GM12801 (cell line): ENCODE measurements around the gene STAT4.

Source experiments
- CTCF ChIP-seq: IDR thresholded peaks from one replicate; pipeline ENCODE4 v1.5.1; 2011; ENCODE audit warnings: control low read depth; ENCODE audit not compliant: insufficient read length; ENCODE audit errors: extremely low read depth

The STAT4 gene

DNA sequence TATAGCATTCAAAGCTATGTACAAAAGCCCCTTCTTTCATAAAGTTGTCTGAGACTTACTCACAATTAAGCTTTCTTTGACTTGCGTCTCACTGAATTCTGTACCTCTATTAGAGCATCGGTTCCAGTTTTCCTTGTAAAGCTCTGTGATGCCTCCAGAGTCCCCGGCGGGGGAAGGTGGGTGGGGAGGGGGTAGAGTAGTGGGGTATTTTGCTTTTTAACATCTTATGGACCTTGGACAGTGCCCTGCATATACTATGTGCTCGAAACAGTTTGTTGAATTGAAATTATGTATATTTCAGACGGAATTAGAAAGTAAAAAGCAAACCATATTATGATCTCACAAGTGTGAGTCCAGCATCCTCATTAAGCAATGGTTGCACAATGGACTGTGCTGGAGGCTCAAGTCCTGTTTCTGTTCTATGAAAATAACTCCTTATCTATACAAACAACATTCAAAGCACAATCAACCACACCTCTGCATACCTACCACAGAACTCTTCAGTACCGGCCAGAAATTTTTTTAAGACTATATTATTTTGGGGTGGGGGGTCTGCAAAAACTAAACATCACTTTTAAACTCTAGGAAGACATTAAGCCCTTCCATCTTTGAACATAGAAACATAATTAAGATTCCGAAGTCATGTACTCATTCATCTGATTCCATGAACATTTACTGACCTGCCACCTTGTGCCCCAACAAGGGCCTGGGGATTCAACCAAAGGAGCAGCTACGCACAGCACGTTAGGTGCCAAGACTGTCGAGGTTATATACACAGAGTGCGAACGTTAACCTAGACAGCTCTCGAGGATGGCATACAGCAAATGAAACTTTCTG is 137.7 kb downstream of the STAT4 start:
- no peak for TF ChIP-seq CTCF

GRCh38 chr2:191012346-191012745 is 138.4 kb downstream of the STAT4 start:
- TF ChIP-seq CTCF, result no peak

DNA sequence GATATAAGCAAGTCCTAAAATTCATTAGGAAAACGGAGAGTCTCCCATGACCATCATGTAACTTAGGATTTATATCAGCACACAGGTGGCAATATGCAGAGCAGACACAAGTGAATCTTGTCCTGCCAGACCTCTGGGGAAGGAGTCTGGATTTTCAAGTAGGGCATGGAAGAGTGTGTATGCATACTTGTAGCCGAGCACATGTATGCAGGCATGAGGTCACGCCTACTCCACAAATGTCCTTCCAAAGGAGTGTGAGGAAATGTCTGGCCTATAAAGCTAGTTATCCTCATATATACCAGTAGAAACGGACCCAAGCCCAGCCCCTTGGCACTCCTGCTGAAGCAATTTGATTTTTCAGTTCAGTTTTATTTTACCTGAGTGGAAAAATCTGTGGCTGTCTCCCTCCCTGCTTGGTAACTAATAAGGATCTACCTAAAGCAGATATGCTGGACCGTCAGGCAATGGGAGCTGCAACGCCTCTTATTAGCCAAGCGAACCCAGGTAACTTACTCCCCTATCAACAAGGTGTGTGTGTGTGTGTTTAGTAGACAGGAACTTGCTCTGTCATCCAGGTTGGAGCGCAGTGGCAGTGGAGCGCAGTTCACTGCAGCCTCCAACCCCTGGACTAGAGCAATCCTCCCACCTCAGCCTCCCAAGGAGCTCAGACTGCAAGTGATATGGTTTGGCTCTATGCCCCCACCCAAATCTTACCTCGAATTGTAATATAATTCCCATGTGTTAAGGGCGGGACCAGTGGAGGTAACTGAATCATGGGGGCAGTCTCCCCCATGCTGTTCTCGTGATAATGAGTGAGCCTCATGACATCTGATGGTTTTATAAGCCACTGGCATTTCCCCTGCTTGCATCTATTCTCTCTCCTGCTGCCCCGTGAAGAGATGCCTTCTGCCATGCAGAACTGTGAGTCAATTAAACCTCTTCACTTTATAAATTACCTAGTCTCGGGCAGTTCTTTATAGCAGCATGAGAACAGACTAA is 139.6 kb downstream of the STAT4 start:
- TF ChIP-seq CTCF, result no peak

- no peak for TF ChIP-seq CTCF
These were observed 141.0 kb downstream of the STAT4 start for GRCh38 chr2:191009541-191010374.

DNA sequence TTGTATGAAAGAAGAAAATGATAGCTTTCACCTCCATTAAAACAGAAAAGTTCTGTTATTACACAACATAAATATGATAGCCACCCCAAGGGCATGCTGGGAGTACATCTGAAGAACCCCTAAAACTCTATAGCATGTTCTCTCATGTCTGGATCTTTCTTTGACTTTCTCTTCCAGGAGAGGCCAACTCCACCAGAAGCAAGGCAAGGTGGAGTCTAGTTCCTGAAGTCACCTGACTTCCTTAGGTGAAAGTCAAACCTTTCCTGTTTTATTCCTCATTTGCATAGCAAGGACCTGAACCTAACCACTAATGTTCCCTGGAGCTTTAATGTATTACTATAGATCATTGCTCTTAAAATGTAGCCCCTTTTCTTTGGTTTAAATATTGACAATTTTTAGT is 142.5 kb downstream of the STAT4 start:
- no peak for TF ChIP-seq CTCF

DNA sequence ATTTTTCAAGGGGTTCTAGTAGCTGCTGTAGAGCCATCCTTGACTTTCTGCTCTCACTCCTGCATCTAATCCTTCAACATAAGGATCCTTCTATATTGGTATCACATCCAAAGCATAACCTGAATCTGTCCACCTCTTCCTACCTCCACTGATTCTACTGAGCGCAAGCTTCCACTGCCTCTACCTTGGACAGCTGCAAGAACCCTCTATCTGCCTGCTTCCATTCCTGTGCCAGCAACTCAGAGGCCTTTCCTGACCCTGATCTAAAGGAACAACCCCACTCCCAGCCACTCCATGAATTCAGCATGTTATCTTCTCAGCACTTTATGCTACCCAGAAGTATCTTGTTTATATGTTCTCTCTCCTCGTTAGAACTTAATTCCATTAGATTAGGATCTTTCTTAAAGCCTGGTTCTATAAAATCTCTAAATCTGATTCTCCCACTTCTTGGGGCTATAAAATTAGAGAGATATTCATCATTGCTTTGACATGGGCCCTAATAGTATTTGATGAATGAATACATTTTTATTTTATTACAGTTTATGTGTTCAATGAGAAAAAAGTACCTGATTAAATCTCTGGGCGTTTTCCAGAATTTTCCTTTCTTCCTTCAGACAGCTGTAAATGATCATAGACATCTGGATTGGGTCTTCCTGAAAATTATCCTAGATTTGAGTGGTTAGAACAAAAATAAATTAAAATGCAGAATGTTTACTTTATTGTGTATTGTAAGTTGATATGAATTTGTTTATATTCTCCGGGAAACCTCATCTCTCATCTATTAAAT is 143.6 kb downstream of the STAT4 start:
- no peak for TF ChIP-seq CTCF
